Peyer's patch (tissue), 4 donors: ENCODE results near the gene CILP2. TPM values are rescaled to one million over a fixed set of nuclear protein-coding genes. Genes with fewer than 3 reads are reported as not detected.

Experiments used
- DNase-seq, 3 donors: peaks; one replicate each; pipeline ENCODE4 v3.0.0-alpha.2; 2017 to 2019
- H3K27ac ChIP-seq, 4 donors: fragments of 200-600 bp; sonication (generic); one replicate each; pipeline ENCODE4 v1.5.1; 2016 to 2019
- H3K27me3 ChIP-seq, 2 donors: fragments of 200-600 bp; sonication (generic); one replicate each; pipeline ENCODE4 v1.5.1; 2019
- H3K36me3 ChIP-seq, 3 donors: fragments of 200-600 bp; sonication (generic); one replicate each; pipeline ENCODE4 v1.5.1; 2016 to 2019
- H3K4me1 ChIP-seq, 4 donors: fragments of 200-600 bp; sonication (generic); one replicate each; pipeline ENCODE4 v1.5.1; 2016 to 2019
- H3K4me3 ChIP-seq, 4 donors: fragments of 200-600 bp; sonication (generic); 1 replicate in 3 of 4; 2 replicates in 1 of 4; pipeline ENCODE4 v1.5.1; 2016 to 2019; ENCODE audit warnings: mild to moderate bottlenecking in 1 of 4
- H3K9me3 ChIP-seq, 4 donors: fragments of 200-600 bp; sonication (generic); one replicate each; pipeline ENCODE4 v1.5.1; 2016 to 2019; ENCODE audit warnings: mild to moderate bottlenecking in 1 of 4
- POLR2A ChIP-seq, 2 donors: fragments of 450-650 bp; IDR thresholded peaks; one replicate each; pipeline ENCODE4 v1.5.1; 2017; ENCODE audit warnings: antibody characterized with exemption in 2 of 2, mild to moderate bottlenecking in 2 of 2, moderate library complexity in 2 of 2
- total RNA-seq, 4 donors: library from RNA; depleted of rRNA; stranded (reverse); fragments of >200 nt; gene quantifications; one replicate each; pipeline ENCODE4 v1.1.0, GENCODE V29; 2016
- TF ChIP-seq, protein P1 (sequence below), 6 experiments: fragments of 450-650 bp in 4 of 6; fragments of 200-600 bp in 2 of 6; sonication (generic) in 1 of 6; IDR thresholded peaks; one replicate each; pipeline ENCODE4 v1.5.1; 2017 to 2019; ENCODE audit warnings: antibody characterized with exemption in 6 of 6, mild to moderate bottlenecking in 3 of 6, moderate library complexity in 1 of 6

Gene CILP2
- total RNA-seq, 4 donors from 2014 or later = not detected

DNA sequence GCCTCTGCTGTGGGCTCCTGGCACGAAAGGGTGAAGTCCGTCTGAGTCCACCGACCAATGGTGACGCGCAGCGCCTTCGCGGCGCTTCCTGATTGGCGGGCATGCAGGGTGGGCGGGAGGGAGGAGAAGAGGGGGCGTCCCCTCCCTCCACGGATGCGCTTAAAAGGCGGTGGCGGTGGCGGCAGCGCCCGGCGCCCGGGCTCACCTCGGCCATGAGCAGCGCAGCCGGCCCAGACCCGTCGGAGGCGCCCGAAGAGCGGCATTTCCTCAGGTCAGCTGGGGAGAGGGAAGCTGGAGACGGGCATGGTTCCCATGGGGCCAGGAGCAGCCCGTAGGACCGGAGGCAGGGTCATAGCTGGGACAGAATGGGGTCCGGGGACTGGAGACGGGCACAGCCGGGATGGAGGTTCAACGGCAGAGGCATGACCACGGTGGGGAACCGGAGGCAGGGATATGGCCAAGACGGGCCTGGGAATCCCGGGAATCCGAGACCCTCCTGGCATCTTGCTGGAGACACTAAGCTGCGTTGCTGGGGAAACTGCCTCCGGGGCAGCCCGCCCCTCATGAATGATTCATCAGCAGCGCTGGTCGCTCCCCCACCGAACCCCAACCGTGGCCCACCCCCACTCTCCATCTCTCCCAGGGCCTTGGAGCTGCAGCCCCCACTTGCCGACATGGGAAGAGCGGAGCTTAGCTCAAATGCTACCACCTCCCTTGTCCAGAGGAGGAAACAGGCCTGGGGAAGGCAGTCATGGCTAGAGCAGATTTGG, 9.2 kb upstream of the CILP2 start, which contains the start of gene YJEFN3:
YJEFN3 (plus strand) TSS at position 191 of the 770 bp plus-strand sequence; CDS start at position 213, 22 bp downstream.
- no peak for DNase-seq
- Histone ChIP-seq H3K4me1 (peaks cover 0 to 28% (median 10%) of the 10 kb centered on the region in 4 donors), H3K4me3 (no peak within 1 kb of the TSS), H3K9me3 (no peaks in the 10 kb centered on the region), H3K27me3 (no peaks in the 10 kb centered on the region), H3K36me3 (peaks cover 0 to 50% (median 0%) of the 10 kb centered on the region in 3 donors), H3K27ac (no peak within 1 kb of the TSS)
- TF ChIP-seq, protein P1, sequence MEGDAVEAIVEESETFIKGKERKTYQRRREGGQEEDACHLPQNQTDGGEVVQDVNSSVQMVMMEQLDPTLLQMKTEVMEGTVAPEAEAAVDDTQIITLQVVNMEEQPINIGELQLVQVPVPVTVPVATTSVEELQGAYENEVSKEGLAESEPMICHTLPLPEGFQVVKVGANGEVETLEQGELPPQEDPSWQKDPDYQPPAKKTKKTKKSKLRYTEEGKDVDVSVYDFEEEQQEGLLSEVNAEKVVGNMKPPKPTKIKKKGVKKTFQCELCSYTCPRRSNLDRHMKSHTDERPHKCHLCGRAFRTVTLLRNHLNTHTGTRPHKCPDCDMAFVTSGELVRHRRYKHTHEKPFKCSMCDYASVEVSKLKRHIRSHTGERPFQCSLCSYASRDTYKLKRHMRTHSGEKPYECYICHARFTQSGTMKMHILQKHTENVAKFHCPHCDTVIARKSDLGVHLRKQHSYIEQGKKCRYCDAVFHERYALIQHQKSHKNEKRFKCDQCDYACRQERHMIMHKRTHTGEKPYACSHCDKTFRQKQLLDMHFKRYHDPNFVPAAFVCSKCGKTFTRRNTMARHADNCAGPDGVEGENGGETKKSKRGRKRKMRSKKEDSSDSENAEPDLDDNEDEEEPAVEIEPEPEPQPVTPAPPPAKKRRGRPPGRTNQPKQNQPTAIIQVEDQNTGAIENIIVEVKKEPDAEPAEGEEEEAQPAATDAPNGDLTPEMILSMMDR (IDR thresholded peaks at IDR 0.05) = no peak
- no peak for TF ChIP-seq POLR2A (IDR thresholded peaks at IDR 0.05)

DNA sequence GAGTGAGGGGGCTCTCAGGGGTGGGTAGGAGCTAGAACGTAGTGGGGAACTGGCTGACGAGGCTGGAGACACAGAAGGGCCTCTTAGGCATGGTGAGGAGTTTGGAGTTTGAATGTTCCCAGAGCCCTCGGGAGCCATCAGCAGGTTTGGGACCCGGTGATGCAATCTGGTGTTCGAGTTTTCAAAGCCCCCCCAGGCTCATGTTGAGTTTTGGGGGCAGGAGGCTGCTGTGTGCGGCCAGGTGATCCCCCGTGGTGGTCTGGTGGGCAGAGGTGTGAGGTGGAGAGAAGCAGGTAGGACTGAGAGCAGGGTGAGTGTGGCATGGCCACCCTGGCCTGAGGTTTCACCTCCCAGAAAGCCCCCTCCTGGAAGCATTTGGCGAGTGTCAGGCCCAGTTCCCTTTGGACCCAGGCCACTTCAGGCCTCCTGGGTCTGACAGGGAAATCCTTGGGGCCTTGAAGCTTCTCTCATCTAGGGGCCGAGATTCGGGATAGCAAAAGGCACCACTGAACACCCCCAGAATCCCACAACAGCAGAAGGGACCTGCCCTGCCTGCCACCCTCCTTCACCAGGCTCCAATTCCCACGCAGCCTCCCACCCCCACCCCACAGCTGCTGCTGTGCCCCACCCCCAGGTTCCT, 8.2 kb upstream of the CILP2 start:
- no peaks in the 10 kb centered on the region for H3K27me3 ChIP-seq
- H3K4me1 ChIP-seq = peaks cover 0 to 22% (median 8%) of the 10 kb centered on the region in 4 donors
- H3K36me3 ChIP-seq = peaks cover 0 to 40% (median 0%) of the 10 kb centered on the region in 3 donors
- DNase-seq = no peak
- H3K9me3 ChIP-seq = no peaks in the 10 kb centered on the region
- H3K4me3 ChIP-seq = no peak overlapping the region
- no peak overlapping the region for H3K27ac ChIP-seq
- TF ChIP-seq, protein P1 (IDR thresholded peaks at IDR 0.05) = no peak
- no peak for TF ChIP-seq POLR2A (IDR thresholded peaks at IDR 0.05)

DNA sequence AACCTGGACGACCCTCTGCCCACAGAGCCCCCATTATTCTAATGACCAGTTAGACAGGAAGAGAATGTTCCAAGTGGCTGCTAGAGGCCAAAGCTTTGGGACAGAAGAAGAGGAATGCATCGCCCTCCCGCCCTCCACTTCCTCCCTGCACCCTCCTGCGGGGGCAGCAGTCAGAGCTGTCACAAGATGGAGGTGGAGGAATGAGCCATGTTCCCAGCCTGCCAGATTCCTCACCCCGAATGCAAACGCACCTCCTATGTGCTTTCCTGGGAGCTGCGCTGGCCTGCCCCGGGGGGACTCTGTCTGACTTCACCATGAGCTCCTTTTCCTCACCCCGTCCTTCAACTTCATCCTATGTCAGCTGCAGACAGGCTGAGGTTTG, 7.7 kb upstream of the CILP2 start:
- H3K9me3 ChIP-seq = no peaks in the 10 kb centered on the region
- peaks cover 0 to 17% (median 8%) of the 10 kb centered on the region in 4 donors for H3K4me1 ChIP-seq
- no peak overlapping the region for H3K4me3 ChIP-seq

DNA sequence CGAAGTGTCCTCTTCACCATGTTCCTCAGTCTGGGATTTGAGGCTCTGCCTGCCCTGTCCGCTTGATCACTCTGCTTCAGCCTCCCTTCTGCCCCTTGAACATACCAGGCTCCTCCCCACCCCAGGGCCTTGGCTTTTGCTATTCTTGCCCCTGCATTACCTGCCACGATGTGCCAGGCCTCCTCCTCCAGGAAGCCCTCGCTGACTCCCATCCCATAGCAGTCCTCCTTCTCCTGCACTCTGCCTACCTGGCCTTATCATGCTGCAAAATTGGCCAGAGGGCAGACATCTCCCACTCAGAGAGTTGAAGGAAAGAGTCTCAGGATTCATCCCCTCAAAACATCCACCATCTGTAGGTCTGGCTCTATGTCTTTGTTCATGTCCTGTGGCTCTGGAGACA, 7.2 kb upstream of the CILP2 start:
- Histone ChIP-seq H3K4me1 (peaks cover 0 to 13% (median 8%) of the 10 kb centered on the region in 4 donors), H3K27me3 (no peaks in the 10 kb centered on the region), H3K27ac (no peak overlapping the region), H3K36me3 (peaks cover 0 to 33% (median 0%) of the 10 kb centered on the region in 3 donors), H3K4me3 (no peak overlapping the region), H3K9me3 (no peaks in the 10 kb centered on the region)
- no peak for DNase-seq
- TF ChIP-seq POLR2A (IDR thresholded peaks at IDR 0.05) = no peak
- TF ChIP-seq, protein P1 (IDR thresholded peaks at IDR 0.05) = no peak

More for the DNA sequence above, 7.7 kb upstream of the CILP2 start:
- H3K36me3 ChIP-seq = peaks cover 0 to 38% (median 0%) of the 10 kb centered on the region in 3 donors
- H3K27me3 ChIP-seq = no peaks in the 10 kb centered on the region
- no peak overlapping the region for H3K27ac ChIP-seq
- DNase-seq = no peak
- TF ChIP-seq, protein P1 (IDR thresholded peaks at IDR 0.05) = no peak
- TF ChIP-seq POLR2A (IDR thresholded peaks at IDR 0.05) = no peak

DNA sequence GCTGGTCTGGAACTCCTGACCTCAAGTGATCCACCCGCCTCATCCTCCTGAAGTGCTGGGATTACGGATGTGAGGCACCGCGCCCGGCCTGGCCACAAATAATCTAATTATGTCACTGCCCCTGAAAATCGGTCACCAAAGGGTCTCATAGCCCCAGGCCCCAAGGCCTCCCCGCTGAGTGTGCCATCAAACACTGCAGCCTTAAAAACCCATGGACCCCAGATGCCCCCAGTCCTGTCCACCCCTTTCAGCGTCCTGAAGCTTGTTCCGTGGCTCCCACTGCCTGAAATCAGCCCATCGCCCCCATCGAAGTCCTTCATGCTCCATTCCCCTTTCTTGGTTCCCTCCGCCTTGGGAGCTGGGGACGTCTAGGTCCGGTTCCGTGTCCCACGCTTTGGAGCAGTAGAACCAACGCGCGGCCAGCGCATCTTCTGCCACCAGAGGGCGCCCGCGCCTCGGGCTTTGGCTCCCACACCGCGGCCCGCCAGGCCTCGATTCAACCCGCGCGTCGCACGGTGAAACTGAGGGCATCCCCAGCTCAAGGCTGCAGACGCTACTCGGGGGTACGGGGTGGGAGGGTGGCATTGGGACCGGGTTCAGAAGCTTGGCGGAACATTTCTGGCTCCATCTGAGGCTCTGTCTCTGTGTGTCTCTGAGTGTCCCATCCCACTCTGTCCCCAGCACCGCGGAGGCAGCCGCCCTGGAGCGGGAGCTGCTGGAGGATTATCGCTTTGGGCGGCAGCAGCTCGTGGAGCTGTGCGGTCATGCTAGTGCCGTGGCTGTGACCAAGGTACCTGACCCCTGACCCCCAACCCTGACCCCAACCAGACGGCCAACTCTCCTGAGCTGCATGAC, 5.9 kb upstream of the CILP2 start:
- TF ChIP-seq, protein P1 (IDR thresholded peaks at IDR 0.05) = peak; percentile 90 to 97 (median 96)
- TF ChIP-seq POLR2A (IDR thresholded peaks at IDR 0.05) = no peak
- Histone ChIP-seq H3K4me3 (no peak overlapping the region), H3K9me3 (no peaks in the 10 kb centered on the region), H3K36me3 (peaks cover 0 to 23% (median 0%) of the 10 kb centered on the region in 3 donors), H3K4me1 (peaks cover 0 to 8% (median 4%) of the 10 kb centered on the region in 4 donors), H3K27me3 (no peaks in the 10 kb centered on the region), H3K27ac (no peak overlapping the region)
- peak; percentile 81 to 93 (median 90) for DNase-seq
